K562 (cell line): ENCODE results near the gene SOST. TPM values are rescaled to one million over a fixed set of nuclear protein-coding genes. Genes with fewer than 3 reads are reported as not detected.

Source experiments
- ATAC-seq: fragments of 200-7000 bp; cut with Tn5 transposase; 3 replicates; pipeline ENCODE4 v1.9.1; 2020; ENCODE audit warnings: moderate library complexity
- BruUV-seq: library from RNA; stranded (reverse); fragments of 400-500 nt; replicated peaks from 2 replicates; lab custom pipeline; 2021; lab: Mats Ljungman, UMichigan
- CTCF ChIA-PET: fragments of 300-600 bp; formaldehyde crosslinking; extraction: SDS; loops from one replicate; lab custom pipeline; 2021; ENCODE audit warnings: low intra/inter-chr PET ratio; lab: Yijun Ruan, JAX
- POLR2A ChIA-PET: fragments of 300-600, 350-650 bp; sonication (Branson Sonifier 250); formaldehyde crosslinking; extraction: SDS; loops from one replicate; lab custom pipeline; 2021; ENCODE audit warnings: antibody characterized with exemption, inconsistent platforms; lab: Yijun Ruan, JAX
- DNase-seq, 4 experiments: peaks; one replicate each; pipeline versions ENCODE4 v3.0.0 to v3.0.0-alpha.2; 2011 to 2018; ENCODE audit warnings: low spot score in 3 of 4, mixed read lengths in 3 of 4; ENCODE audit errors: extremely low read depth in 1 of 4
- FAIRE-seq: peaks from 2 replicates; lab custom pipeline; 2011; peaks lifted over from hg19 to GRCh38; lab: Jason Lieb, UNC
- H2AFZ ChIP-seq: 2 replicates; pipeline ENCODE4 v1.6.0; 2011; ENCODE audit warnings: low read depth, low read length, control low read depth, inconsistent platforms
- H3K27ac ChIP-seq: fragments of 200-600 bp; 3 replicates; pipeline ENCODE4 v1.8.0; 2011; ENCODE audit warnings: low read depth, mild to moderate bottlenecking, control low read depth, inconsistent platforms, low read length, moderate library complexity, mixed read lengths; ENCODE audit errors: extremely low read depth
- H3K27me3 ChIP-seq, 2 experiments: fragments of 300-600 bp in 1 of 2; 2 replicates in 1 of 2; 3 replicates in 1 of 2; pipeline versions ENCODE4 v1.6.0 to v1.8.0; 2011; ENCODE audit warnings: inconsistent platforms in 2 of 2, low read length in 2 of 2, mild to moderate bottlenecking in 1 of 2, mixed read lengths in 1 of 2, moderate library complexity in 1 of 2; ENCODE audit not compliant: control insufficient read depth in 2 of 2, insufficient read depth in 2 of 2
- H3K36me3 ChIP-seq: fragments of 300-600 bp; 3 replicates; pipeline ENCODE4 v1.8.0; 2011; ENCODE audit warnings: mild to moderate bottlenecking, low read length, inconsistent platforms; ENCODE audit not compliant: control insufficient read depth, insufficient read depth
- H3K4me1 ChIP-seq, 2 experiments: fragments of 200-600 bp in 1 of 2; replicated peaks in 1 of 2; 2 replicates in 1 of 2; 3 replicates in 1 of 2; pipeline versions ENCODE4 v1.5.1 to v1.8.0; 2011; ENCODE audit warnings: inconsistent platforms in 2 of 2, low read length in 2 of 2, mild to moderate bottlenecking in 1 of 2, mixed read lengths in 1 of 2, moderate library complexity in 1 of 2; ENCODE audit not compliant: control insufficient read depth in 2 of 2, insufficient read depth in 2 of 2
- H3K4me2 ChIP-seq: 2 replicates; pipeline ENCODE4 v1.6.1; 2011; ENCODE audit warnings: low read length, control low read depth, inconsistent platforms, mixed read lengths; ENCODE audit not compliant: insufficient read depth
- H3K4me3 ChIP-seq: fragments of 200-600 bp; sonication (generic), shearing (Covaris generic); 2 replicates; pipeline ENCODE4 v1.5.1; 2016; ENCODE audit warnings: control low read depth, inconsistent platforms
- H3K79me2 ChIP-seq: fragments of 200-600 bp; 3 replicates; pipeline ENCODE4 v1.8.0; 2011; ENCODE audit warnings: low read length, inconsistent platforms; ENCODE audit not compliant: control insufficient read depth, insufficient read depth
- H3K9ac ChIP-seq, 2 experiments: 2 replicates each; pipeline versions ENCODE4 v1.6.0 to v1.6.1; 2011; ENCODE audit warnings: low read depth in 2 of 2, low read length in 2 of 2, control low read depth in 1 of 2, inconsistent platforms in 1 of 2, mild to moderate bottlenecking in 1 of 2, mixed read lengths in 1 of 2; ENCODE audit not compliant: insufficient read depth in 1 of 2
- H3K9me1 ChIP-seq: one replicate; pipeline ENCODE4 v1.6.0; 2011; ENCODE audit warnings: inconsistent platforms, mild to moderate bottlenecking, low read length, moderate library complexity; ENCODE audit not compliant: control insufficient read depth, insufficient read depth
- H3K9me3 ChIP-seq: replicated peaks from 2 replicates; pipeline ENCODE4 v1.5.1; 2011; ENCODE audit warnings: low read depth, low read length, inconsistent platforms; ENCODE audit not compliant: control insufficient read depth, insufficient read depth
- H4K20me1 ChIP-seq: replicated peaks from 2 replicates; pipeline ENCODE4 v1.6.1; 2011; ENCODE audit warnings: low read length, inconsistent platforms, mixed read lengths; ENCODE audit not compliant: control insufficient read depth, insufficient read depth
- AFF4 ChIP-seq: sonication (generic); formaldehyde crosslinking; IDR thresholded peaks from 2 replicates; pipeline ENCODE4 v1.8.0; 2023; ENCODE audit warnings: mild to moderate bottlenecking, missing genetic modification reagents
- DIDO1 ChIP-seq: fragments of 450-650 bp; IDR thresholded peaks from 2 replicates; pipeline ENCODE4 v1.6.1; 2016; ENCODE audit warnings: low read depth, missing biosample characterization, missing genetic modification characterization
- PHF20 ChIP-seq: fragments of 450-650 bp; IDR thresholded peaks from 2 replicates; pipeline ENCODE4 v1.6.1; 2018; ENCODE audit not compliant: partially characterized antibody
- POLR3G ChIP-seq: IDR thresholded peaks from 2 replicates; pipeline ENCODE4 v1.6.1; 2011; ENCODE audit not compliant: insufficient read length, insufficient replicate concordance; ENCODE audit errors: extremely low read depth
- STAG1 ChIP-seq: sonication (generic); formaldehyde crosslinking; IDR thresholded peaks from 2 replicates; pipeline ENCODE4 v1.5.0; 2020; ENCODE audit warnings: missing genetic modification reagents, borderline replicate concordance
- UBTF ChIP-seq, 2 experiments: IDR thresholded peaks; 2 replicates each; pipeline ENCODE4 v1.6.1; 2012; ENCODE audit warnings: improper control_type of control experiment in 2 of 2, low read depth in 2 of 2, low read length in 2 of 2, borderline replicate concordance in 1 of 2
- YY1 ChIP-seq, 3 experiments: IDR thresholded peaks; 2 replicates each; pipeline ENCODE4 v1.6.1; 2011; ENCODE audit warnings: low read length in 2 of 3, mild to moderate bottlenecking in 2 of 3, moderate library complexity in 2 of 3, borderline replicate concordance in 1 of 3, control low read depth in 1 of 3, low read depth in 1 of 3; ENCODE audit not compliant: insufficient read depth in 3 of 3, insufficient replicate concordance in 2 of 3, control insufficient read depth in 1 of 3, insufficient read length in 1 of 3; ENCODE audit errors: extremely low read depth in 1 of 3
- ZNF140 ChIP-seq: fragments of 250-450 bp; sonication (Bioruptor Pico); IDR thresholded peaks from 2 replicates; pipeline ENCODE4 v1.8.0; 2021; ENCODE audit warnings: moderate library complexity, mild to moderate bottlenecking, inconsistent platforms
- ZNF217 ChIP-seq: sonication (generic); formaldehyde crosslinking; IDR thresholded peaks from 2 replicates; pipeline ENCODE4 v1.8.0; 2022; ENCODE audit warnings: mild to moderate bottlenecking, missing genetic modification reagents
- ZNF655 ChIP-seq: fragments of 250-450 bp; sonication (Bioruptor Pico); IDR thresholded peaks from 2 replicates; pipeline ENCODE4 v1.5.0; 2021
- ZNF740 ChIP-seq, 3 experiments: fragments of 200-800 bp in 1 of 3; sonication (Bioruptor generic) in 1 of 3; sonication (generic) in 1 of 3; formaldehyde crosslinking in 1 of 3; IDR thresholded peaks; 2 replicates each; pipeline versions ENCODE4 v1.6.1 to v1.8.0; 2016 to 2022; ENCODE audit warnings: mild to moderate bottlenecking in 2 of 3, missing compliant biosample characterization in 2 of 3, missing genetic modification characterization in 2 of 3, missing genetic modification reagents in 1 of 3
- WGBS: fragments of 100-300 bp; shearing (Covaris generic); methylation state at CpG from one replicate; pipeline ENCODE4 v1.1.6; 2016; ENCODE audit warnings: low coverage, mixed read lengths; ENCODE audit not compliant: insufficient coverage; ENCODE audit errors: missing lambda C conversion rate; 5-methylcytosine and 5-hydroxymethylcytosine counted together
- in situ Hi-C: fragments of 300-500 bp; cut with MboI; formaldehyde crosslinking; loops from 4 replicates; pipeline ENCODE4 v1.15.0; 2018; ENCODE audit warnings: inconsistent platforms, mixed read lengths
- intact Hi-C: fragments of 100-400 bp; cut with micrococcal nuclease; formaldehyde crosslinking; loops from 2 replicates; pipeline ENCODE4 v1.14.2; 2022
- polyA plus RNA-seq, 8 experiments: library from polyadenylated mRNA; depleted of rRNA in 4 of 8; stranded (reverse) in 5 of 8; unstranded in 3 of 8; fragments of >200 nt; fragmentation: Nextera tagmentation in 2 of 8; fragmentation: Illumina TruSeq in 1 of 8; extraction: Ambion mirVana in 2 of 8; extraction: Trizol in 1 of 8; gene quantifications; 2 replicates each; pipeline versions ENCODE4 v1.2.1 to v1.2.3, GENCODE V29; 2011 to 2014; ENCODE audit warnings: inconsistent platforms in 1 of 8, missing spikeins in 1 of 8
- total RNA-seq, 7 experiments: library from RNA; depleted of rRNA in 6 of 7; stranded (reverse); fragments of >200 nt in 6 of 7; fragmentation: Illumina TruSeq in 2 of 7; extraction: Trizol in 2 of 7; gene quantifications; 2 replicates each; pipeline versions ENCODE4 v1.2.1 to v1.2.3, GENCODE V29; 2011 to 2021; ENCODE audit warnings: low replicate concordance in 1 of 7

SOST gene
- total and polyA plus RNA-seq, 9 of the 15 experiments (the other 6 are each of a cell fraction or from before 2014, with no cell fraction given), result not detected

- Histone ChIP-seq H3K4me2 (no peak overlapping the region), H3K9me3 (no peaks in the 10 kb centered on the region; the same call in 1 of the 2 replicates), H3K79me2 (no peaks in the 10 kb centered on the region), H2AFZ (no peak overlapping the region), H3K27ac (no peak overlapping the region), H3K36me3 (no peaks in the 10 kb centered on the region), H3K9ac (no peak overlapping the region), H3K27me3 (peaks cover 32 to 71% of the 10 kb centered on the region in 2 experiments), H3K4me1 (peaks cover 0 to 6% of the 10 kb centered on the region in 2 experiments; a peak in 2 of 5 replicates), H4K20me1 (no peaks in the 10 kb centered on the region), H3K4me3 (no peak overlapping the region), H3K9me1 (no peaks in the 10 kb centered on the region)
- CTCF ChIA-PET, result no interaction called here
- POLR2A ChIA-PET, result interaction anchor here (0.6 to 1.3 kb wide), 2 partner anchors 15 to 341 kb away, joined by 3 read pairs; no protein-coding TSS in a partner anchor
- in situ Hi-C loops, result no loop called here
- intact Hi-C loops, result no loop called here
- 0% methylated on average over 4 of the region's 4 CpGs for WGBS
- FAIRE-seq, result no peak
- no peak for DNase-seq
- BruUV-seq, result no TSS peak
- ATAC-seq, result no peak
- TF ChIP-seq AFF4 (no peak), DIDO1 (tag) (no peak), POLR3G (no peak), YY1 (IDR thresholded peaks at IDR 0.05; ENCODE audit: borderline replicate concordance in 1 of 3, control insufficient read depth in 1 of 3, extremely low read depth in 1 of 3, insufficient read depth in 3 of 3, insufficient read length in 1 of 3, insufficient replicate concordance in 2 of 3, low read depth in 1 of 3, low read length in 2 of 3) (no peak), ZNF655 (no peak), ZNF740 (CRISPR knock-in tag; IDR thresholded peaks at IDR 0.05) (no peak), ZNF740 (tag; IDR thresholded peaks at IDR 0.05) (no peak), ZNF217 (no peak), STAG1 (no peak), ZNF140 (no peak), PHF20 (no peak), UBTF (IDR thresholded peaks at IDR 0.05; ENCODE audit: borderline replicate concordance in 1 of 2, low read depth in 2 of 2, low read length in 2 of 2) (no peak)
Measured at GRCh38 chr17:43709210-43709609, 49.4 kb downstream of the SOST start.
